ENCODE results near the gene TWF1.

- no peak for TF ChIP-seq EZH2 (IDR thresholded peaks at IDR 0.05; ENCODE audit: low read depth, unreplicated experiment)
- TF ChIP-seq CTCF (conservative IDR thresholded peaks at IDR 0.05; ENCODE audit: low read depth in 2 of 2), result no peak
- TF ChIP-seq ETS1 (IDR thresholded peaks at IDR 0.05), result no peak
- TF ChIP-seq POLR2AphosphoS5 (IDR thresholded peaks at IDR 0.05; ENCODE audit: low read depth), result no peak
- TF ChIP-seq CREB1 (CRISPR knock-in tag; IDR thresholded peaks at IDR 0.05; ENCODE audit: low read depth), result no peak
- TF ChIP-seq REST (IDR thresholded peaks at IDR 0.05; ENCODE audit: unreplicated experiment), result no peak
- TF ChIP-seq EZH2phosphoT487 (IDR thresholded peaks at IDR 0.05; ENCODE audit: unreplicated experiment), result no peak
- no peak for TF ChIP-seq STAT1 (IDR thresholded peaks at IDR 0.05; ENCODE audit: unreplicated experiment)
- no peak for TF ChIP-seq JUNB (IDR thresholded peaks at IDR 0.05; ENCODE audit: unreplicated experiment)
- no peak for TF ChIP-seq ZNF331 (CRISPR knock-in tag; IDR thresholded peaks at IDR 0.05; ENCODE audit: low read depth)
- TF ChIP-seq NANOG (IDR thresholded peaks at IDR 0.05; ENCODE audit: borderline replicate concordance), result no peak
- no peak for TF ChIP-seq ZNF114 (CRISPR knock-in tag; IDR thresholded peaks at IDR 0.05)
These were observed 588 bp upstream of the TWF1 start for GRCh38 chr12:43806737-43807072.
